Neural crest cell (in vitro differentiated cells): ENCODE results near the gene ZNF423. TPM values are rescaled to one million over a fixed set of nuclear protein-coding genes. Genes with fewer than 3 reads are reported as not detected.

Experiments used
- DNase-seq: peaks from one replicate; pipeline ENCODE4 v3.0.0; 2021; ENCODE audit warnings: low read depth, mixed read lengths, low spot score
- H3K27ac Mint-ChIP-seq: one replicate; pipeline ENCODE4 v1.8.0; 2021; ENCODE audit warnings: mild to moderate bottlenecking, mixed read lengths; ENCODE audit not compliant: unreplicated experiment
- H3K27me3 Mint-ChIP-seq: 2 replicates; pipeline ENCODE4 v1.8.0; 2021; ENCODE audit warnings: low read depth, mild to moderate bottlenecking, mixed read lengths
- H3K36me3 Mint-ChIP-seq: 2 replicates; pipeline ENCODE4 v1.8.0; 2021; ENCODE audit warnings: low read depth, mild to moderate bottlenecking, mixed read lengths
- H3K4me1 Mint-ChIP-seq: 2 replicates; pipeline ENCODE4 v1.8.0; 2021; ENCODE audit warnings: mixed read lengths
- H3K4me3 Mint-ChIP-seq: one replicate; pipeline ENCODE4 v1.8.0; 2021; ENCODE audit warnings: mild to moderate bottlenecking, mixed read lengths
- H3K9me3 Mint-ChIP-seq: 2 replicates; pipeline ENCODE4 v1.8.0; 2021; ENCODE audit warnings: mixed read lengths
- total RNA-seq: library from RNA; stranded (reverse); gene quantifications from 2 replicates; pipeline ENCODE4 v1.2.1, GENCODE V29; 2021
- TF ChIP-seq, protein P1 (sequence below): fragments of 200-600 bp; sonication (generic); conservative IDR thresholded peaks from 2 replicates; pipeline ENCODE4 v1.5.0; 2021; ENCODE audit warnings: antibody characterized with exemption, mild to moderate bottlenecking

The ZNF423 gene
- total RNA-seq, 1 donor from 2014 or later: 55.4 TPM

GRCh38 chr16:49662569-49662968 lies 193.3 kb downstream of the ZNF423 start:
- DNase-seq: no peak
- H3K36me3 Mint-ChIP-seq: no peaks in the 10 kb centered on the region
- TF ChIP-seq, protein P1, sequence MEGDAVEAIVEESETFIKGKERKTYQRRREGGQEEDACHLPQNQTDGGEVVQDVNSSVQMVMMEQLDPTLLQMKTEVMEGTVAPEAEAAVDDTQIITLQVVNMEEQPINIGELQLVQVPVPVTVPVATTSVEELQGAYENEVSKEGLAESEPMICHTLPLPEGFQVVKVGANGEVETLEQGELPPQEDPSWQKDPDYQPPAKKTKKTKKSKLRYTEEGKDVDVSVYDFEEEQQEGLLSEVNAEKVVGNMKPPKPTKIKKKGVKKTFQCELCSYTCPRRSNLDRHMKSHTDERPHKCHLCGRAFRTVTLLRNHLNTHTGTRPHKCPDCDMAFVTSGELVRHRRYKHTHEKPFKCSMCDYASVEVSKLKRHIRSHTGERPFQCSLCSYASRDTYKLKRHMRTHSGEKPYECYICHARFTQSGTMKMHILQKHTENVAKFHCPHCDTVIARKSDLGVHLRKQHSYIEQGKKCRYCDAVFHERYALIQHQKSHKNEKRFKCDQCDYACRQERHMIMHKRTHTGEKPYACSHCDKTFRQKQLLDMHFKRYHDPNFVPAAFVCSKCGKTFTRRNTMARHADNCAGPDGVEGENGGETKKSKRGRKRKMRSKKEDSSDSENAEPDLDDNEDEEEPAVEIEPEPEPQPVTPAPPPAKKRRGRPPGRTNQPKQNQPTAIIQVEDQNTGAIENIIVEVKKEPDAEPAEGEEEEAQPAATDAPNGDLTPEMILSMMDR: no peak
- H3K27ac Mint-ChIP-seq: no peak overlapping the region
- no peak overlapping the region for H3K4me3 Mint-ChIP-seq
- no peaks in the 10 kb centered on the region for H3K9me3 Mint-ChIP-seq
- no peaks in the 10 kb centered on the region for H3K27me3 Mint-ChIP-seq
- H3K4me1 Mint-ChIP-seq: peaks cover 58% of the 10 kb centered on the region

DNA sequence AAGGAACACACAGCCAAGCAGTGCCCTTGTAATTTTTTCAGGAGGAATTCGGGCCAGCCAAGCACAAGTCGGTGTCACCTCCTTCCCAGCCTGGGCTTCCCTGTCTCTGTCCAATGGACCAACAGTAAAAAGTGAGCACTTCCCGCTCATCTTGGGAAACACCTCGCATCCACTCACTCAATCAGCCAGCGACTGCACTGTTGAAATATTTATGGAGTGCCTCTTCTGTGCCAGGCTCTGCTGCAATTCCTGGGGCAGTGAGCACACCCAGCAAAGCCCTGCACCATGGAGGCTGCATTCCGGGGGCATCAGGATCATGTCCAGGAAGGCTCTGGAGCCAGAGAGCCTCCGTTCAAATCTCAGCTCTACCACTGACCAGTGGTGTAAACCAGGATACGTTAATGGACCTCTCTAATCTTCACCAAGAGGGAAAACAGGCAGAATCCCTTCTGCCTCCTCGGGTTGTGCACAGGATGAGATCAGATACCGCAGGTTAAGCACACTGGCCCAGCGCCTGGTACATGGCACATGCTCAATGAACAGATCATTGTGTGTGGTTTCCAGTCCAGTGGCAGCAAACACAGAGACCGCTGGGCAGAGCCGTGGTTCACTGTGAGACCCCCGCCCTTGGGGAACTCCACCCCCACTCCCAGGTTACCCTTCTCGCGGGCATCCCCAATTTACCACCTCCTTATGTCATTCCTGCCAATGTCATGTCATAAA lies 194.3 kb downstream of the ZNF423 start:
- TF ChIP-seq, protein P1: no peak
- H3K27me3 Mint-ChIP-seq: no peaks in the 10 kb centered on the region
- no peak for DNase-seq
- no peaks in the 10 kb centered on the region for H3K36me3 Mint-ChIP-seq
- no peak overlapping the region for H3K27ac Mint-ChIP-seq
- H3K4me1 Mint-ChIP-seq: peaks cover 55% of the 10 kb centered on the region
- no peak overlapping the region for H3K4me3 Mint-ChIP-seq
- no peaks in the 10 kb centered on the region for H3K9me3 Mint-ChIP-seq

GRCh38 chr16:49660626-49661025 lies 195.3 kb downstream of the ZNF423 start:
- no peak overlapping the region for H3K4me3 Mint-ChIP-seq
- H3K4me1 Mint-ChIP-seq: peaks cover 47% of the 10 kb centered on the region
- H3K27me3 Mint-ChIP-seq: no peaks in the 10 kb centered on the region
- no peak overlapping the region for H3K27ac Mint-ChIP-seq
- no peak for DNase-seq
- no peaks in the 10 kb centered on the region for H3K9me3 Mint-ChIP-seq
- TF ChIP-seq, protein P1: no peak
- no peaks in the 10 kb centered on the region for H3K36me3 Mint-ChIP-seq

DNA sequence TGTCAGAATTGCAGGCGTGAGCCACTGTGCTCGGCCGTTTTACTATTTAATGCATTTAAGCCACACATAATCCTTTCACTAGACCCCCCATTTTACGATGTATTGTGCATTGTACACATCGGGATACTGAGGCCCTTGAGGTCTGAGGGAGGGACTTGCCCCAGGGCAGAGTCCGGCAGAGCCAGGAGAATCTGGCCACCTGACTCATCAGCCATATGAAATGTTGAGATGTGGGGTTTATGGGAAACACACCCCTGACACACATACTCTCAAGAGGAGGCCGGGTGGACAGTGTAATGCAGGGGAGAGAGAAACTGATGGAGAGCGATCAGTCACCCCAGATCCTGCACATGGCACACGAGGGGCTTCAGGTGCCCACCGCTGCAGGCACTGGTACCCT lies 196.6 kb downstream of the ZNF423 start:
- Mint-ChIP-seq H3K4me3 (no peak overlapping the region), H3K27ac (no peak overlapping the region), H3K9me3 (no peaks in the 10 kb centered on the region), H3K4me1 (peaks cover 40% of the 10 kb centered on the region), H3K36me3 (no peaks in the 10 kb centered on the region), H3K27me3 (no peaks in the 10 kb centered on the region)
- DNase-seq: no peak
- TF ChIP-seq, protein P1: no peak

DNA sequence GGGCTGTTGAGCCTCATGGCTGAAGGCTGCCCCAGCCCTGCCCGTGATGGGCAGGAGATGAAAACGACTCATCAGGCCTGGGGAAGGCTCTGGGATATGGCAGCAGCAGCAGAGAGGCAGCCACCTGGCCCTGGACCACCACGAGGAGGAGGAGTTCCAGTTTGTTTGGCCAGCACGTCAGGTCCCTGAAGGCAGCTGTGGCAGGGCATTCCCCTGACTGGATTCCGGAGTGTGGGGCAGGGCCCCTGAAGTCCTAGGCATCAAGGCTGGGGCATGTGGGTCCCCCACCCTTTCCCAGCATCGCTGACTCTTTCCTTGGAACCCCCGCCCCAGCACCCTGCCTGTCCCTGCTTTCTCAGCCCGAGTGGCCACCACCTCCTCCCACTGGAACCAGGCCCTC lies 197.4 kb downstream of the ZNF423 start:
- no peak for DNase-seq
- H3K27ac Mint-ChIP-seq: peak overlapping the region; percentile 58
- peaks cover 37% of the 10 kb centered on the region for H3K4me1 Mint-ChIP-seq
- no peaks in the 10 kb centered on the region for H3K9me3 Mint-ChIP-seq
- H3K36me3 Mint-ChIP-seq: no peaks in the 10 kb centered on the region
- H3K4me3 Mint-ChIP-seq: no peak overlapping the region
- H3K27me3 Mint-ChIP-seq: no peaks in the 10 kb centered on the region
- TF ChIP-seq, protein P1: no peak
